HEK293 (cell line): Measurements from ENCODE around the gene CRTC2.
A peak's percentile ranks its signal among the peaks of the same experiment; 100 is the strongest.

Source experiments
- GLIS2 ChIP-seq: fragments of 450-650 bp; formaldehyde crosslinking; IDR thresholded peaks from 2 replicates; pipeline ENCODE4 v1.5.1; 2016; ENCODE audit warnings: missing biosample characterization, missing genetic modification characterization
- IKZF3 ChIP-seq: fragments of 450-650 bp; IDR thresholded peaks from 2 replicates; pipeline ENCODE4 v1.5.0; 2018; ENCODE audit warnings: missing biosample characterization, mild to moderate bottlenecking, missing genetic modification characterization, moderate library complexity
- SALL2 ChIP-seq: fragments of 450-650 bp; formaldehyde crosslinking; IDR thresholded peaks from 2 replicates; pipeline ENCODE4 v1.5.0; 2017; ENCODE audit warnings: missing biosample characterization, mild to moderate bottlenecking, missing genetic modification characterization, borderline replicate concordance
- SP7 ChIP-seq: fragments of 450-650 bp; formaldehyde crosslinking; IDR thresholded peaks from 2 replicates; pipeline ENCODE4 v1.5.1; 2016; ENCODE audit warnings: missing biosample characterization, missing genetic modification characterization
- YY2 ChIP-seq: fragments of 450-650 bp; formaldehyde crosslinking; IDR thresholded peaks from 2 replicates; pipeline ENCODE4 v1.5.1; 2016; ENCODE audit warnings: missing biosample characterization, missing genetic modification characterization
- ZBTB17 ChIP-seq: fragments of 450-650 bp; formaldehyde crosslinking; IDR thresholded peaks from 2 replicates; pipeline ENCODE4 v1.5.1; 2016; ENCODE audit warnings: missing biosample characterization, missing genetic modification characterization
- ZBTB20 ChIP-seq: fragments of 450-650 bp; formaldehyde crosslinking; IDR thresholded peaks from 2 replicates; pipeline ENCODE4 v1.5.1; 2016; ENCODE audit warnings: missing biosample characterization, missing genetic modification characterization
- ZBTB7A ChIP-seq: fragments of 450-650 bp; formaldehyde crosslinking; IDR thresholded peaks from 2 replicates; pipeline ENCODE4 v1.5.1; 2016; ENCODE audit warnings: low read depth, missing biosample characterization, missing genetic modification characterization
- ZFP37 ChIP-seq: fragments of 450-650 bp; formaldehyde crosslinking; IDR thresholded peaks from 2 replicates; pipeline ENCODE4 v1.5.1; 2016; ENCODE audit warnings: missing biosample characterization, missing genetic modification characterization
- ZNF114 ChIP-seq: fragments of 450-650 bp; formaldehyde crosslinking; IDR thresholded peaks from 2 replicates; pipeline ENCODE4 v1.5.0; 2017; ENCODE audit warnings: missing biosample characterization, missing genetic modification characterization
- ZNF121 ChIP-seq: fragments of 450-650 bp; formaldehyde crosslinking; IDR thresholded peaks from 2 replicates; pipeline ENCODE4 v1.5.1; 2016; ENCODE audit warnings: missing biosample characterization, missing genetic modification characterization
- ZNF140 ChIP-seq: fragments of 450-650 bp; formaldehyde crosslinking; IDR thresholded peaks from 2 replicates; pipeline ENCODE4 v1.5.1; 2016; ENCODE audit warnings: missing biosample characterization, missing genetic modification characterization
- ZNF24 ChIP-seq: fragments of 450-650 bp; formaldehyde crosslinking; IDR thresholded peaks from 2 replicates; pipeline ENCODE4 v1.5.1; 2016; ENCODE audit warnings: missing biosample characterization, missing genetic modification characterization
- ZNF248 ChIP-seq: fragments of 450-650 bp; formaldehyde crosslinking; IDR thresholded peaks from 2 replicates; pipeline ENCODE4 v1.5.1; 2017; ENCODE audit warnings: missing biosample characterization, missing genetic modification characterization
- ZNF311 ChIP-seq: fragments of 450-650 bp; formaldehyde crosslinking; IDR thresholded peaks from 2 replicates; pipeline ENCODE4 v1.5.1; 2017; ENCODE audit warnings: missing biosample characterization, missing genetic modification characterization, borderline replicate concordance
- ZNF37A ChIP-seq: fragments of 450-650 bp; IDR thresholded peaks from 2 replicates; pipeline ENCODE4 v1.5.1; 2018; ENCODE audit warnings: missing biosample characterization, missing genetic modification characterization
- ZNF423 ChIP-seq: fragments of 450-650 bp; formaldehyde crosslinking; IDR thresholded peaks from 2 replicates; pipeline ENCODE4 v1.5.1; 2016; ENCODE audit warnings: missing biosample characterization, missing genetic modification characterization
- ZNF529 ChIP-seq: fragments of 450-650 bp; formaldehyde crosslinking; IDR thresholded peaks from 2 replicates; pipeline ENCODE4 v1.5.1; 2017; ENCODE audit warnings: missing genetic modification characterization, missing biosample characterization; ENCODE audit not compliant: insufficient replicate concordance
- ZNF530 ChIP-seq: fragments of 450-650 bp; formaldehyde crosslinking; IDR thresholded peaks from 2 replicates; pipeline ENCODE4 v1.5.1; 2016; ENCODE audit warnings: low read depth, missing biosample characterization, missing genetic modification characterization
- ZNF558 ChIP-seq: fragments of 450-650 bp; formaldehyde crosslinking; IDR thresholded peaks from 2 replicates; pipeline ENCODE4 v1.5.1; 2016; ENCODE audit warnings: missing biosample characterization, missing genetic modification characterization
- ZNF76 ChIP-seq: fragments of 450-650 bp; formaldehyde crosslinking; IDR thresholded peaks from 2 replicates; pipeline ENCODE4; 2016; ENCODE audit warnings: low read depth, missing biosample characterization, missing genetic modification characterization, borderline replicate concordance
- ZNF830 ChIP-seq: fragments of 450-650 bp; IDR thresholded peaks from 2 replicates; pipeline ENCODE4 v1.5.0; 2018; ENCODE audit warnings: missing biosample characterization, missing genetic modification characterization, low read depth, mild to moderate bottlenecking, moderate library complexity
- ZXDB ChIP-seq: fragments of 450-650 bp; formaldehyde crosslinking; IDR thresholded peaks from 2 replicates; pipeline ENCODE4 v1.5.1; 2016; ENCODE audit warnings: missing biosample characterization, missing genetic modification characterization
- TF ChIP-seq, protein P1 (sequence below): fragments of 450-650 bp; formaldehyde crosslinking; conservative IDR thresholded peaks from 2 replicates; pipeline ENCODE4 v1.5.1; 2016; ENCODE audit warnings: low read depth, missing biosample characterization, missing genetic modification characterization
- TF ChIP-seq, protein P2 (sequence below): fragments of 450-650 bp; formaldehyde crosslinking; IDR thresholded peaks from 2 replicates; pipeline ENCODE4 v1.5.1; 2017; ENCODE audit warnings: missing biosample characterization, missing genetic modification characterization
- TF ChIP-seq, protein P3 (sequence below): fragments of 450-650 bp; formaldehyde crosslinking; IDR thresholded peaks from 2 replicates; pipeline ENCODE4 v1.5.1; 2016; ENCODE audit warnings: missing biosample characterization, missing genetic modification characterization
- TF ChIP-seq, protein P4 (sequence below): fragments of 450-650 bp; formaldehyde crosslinking; IDR thresholded peaks from 2 replicates; pipeline ENCODE4 v1.5.1; 2016; ENCODE audit warnings: missing biosample characterization, missing genetic modification characterization
- TF ChIP-seq, protein P5 (sequence below): fragments of 450-650 bp; formaldehyde crosslinking; IDR thresholded peaks from 2 replicates; pipeline ENCODE4 v1.5.1; 2016; ENCODE audit warnings: missing biosample characterization, missing genetic modification characterization

The CRTC2 gene

DNA sequence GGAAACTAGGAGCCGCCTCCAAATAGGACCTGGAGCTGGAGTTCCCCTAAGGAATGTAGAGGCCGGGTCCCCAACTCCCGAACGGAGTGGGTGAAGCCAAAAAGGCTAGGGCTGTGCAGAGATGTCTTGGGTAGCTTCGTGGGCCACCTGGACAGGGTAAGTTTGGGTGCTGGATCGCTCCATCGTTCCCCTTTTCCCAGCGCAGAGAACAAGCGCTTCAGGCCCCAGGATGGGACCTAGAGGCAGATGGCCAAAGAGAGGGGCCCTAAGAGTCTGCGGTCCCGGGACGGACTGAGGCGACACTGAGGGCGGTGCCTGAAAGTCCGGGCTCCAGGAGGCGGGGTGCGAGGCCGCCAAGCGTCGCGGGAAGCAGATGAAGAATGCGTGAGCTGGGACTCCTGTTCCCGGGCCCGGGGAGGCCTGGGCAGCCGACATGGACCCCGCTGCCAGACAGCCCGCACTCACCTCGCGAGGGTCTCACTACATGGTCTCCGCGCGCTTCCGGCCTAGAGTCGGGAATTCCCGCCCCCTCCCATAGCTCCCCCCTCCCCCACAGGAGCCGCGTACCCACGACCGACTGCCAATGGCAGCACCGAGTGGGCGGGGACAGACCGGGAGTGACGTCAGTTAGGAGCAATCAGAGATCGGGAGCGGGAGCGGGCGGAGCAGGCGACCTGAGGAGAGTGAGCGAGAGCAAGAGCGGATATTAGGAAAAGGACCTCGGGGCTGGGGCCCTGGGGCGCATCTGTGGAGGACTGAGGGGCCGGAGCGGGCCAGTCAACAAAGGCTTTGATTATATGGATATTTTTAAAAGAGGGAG is 4.8 kb upstream of the CRTC2 start, which contains the start of gene SLC39A1 (continued):
- TF ChIP-seq, protein P1, sequence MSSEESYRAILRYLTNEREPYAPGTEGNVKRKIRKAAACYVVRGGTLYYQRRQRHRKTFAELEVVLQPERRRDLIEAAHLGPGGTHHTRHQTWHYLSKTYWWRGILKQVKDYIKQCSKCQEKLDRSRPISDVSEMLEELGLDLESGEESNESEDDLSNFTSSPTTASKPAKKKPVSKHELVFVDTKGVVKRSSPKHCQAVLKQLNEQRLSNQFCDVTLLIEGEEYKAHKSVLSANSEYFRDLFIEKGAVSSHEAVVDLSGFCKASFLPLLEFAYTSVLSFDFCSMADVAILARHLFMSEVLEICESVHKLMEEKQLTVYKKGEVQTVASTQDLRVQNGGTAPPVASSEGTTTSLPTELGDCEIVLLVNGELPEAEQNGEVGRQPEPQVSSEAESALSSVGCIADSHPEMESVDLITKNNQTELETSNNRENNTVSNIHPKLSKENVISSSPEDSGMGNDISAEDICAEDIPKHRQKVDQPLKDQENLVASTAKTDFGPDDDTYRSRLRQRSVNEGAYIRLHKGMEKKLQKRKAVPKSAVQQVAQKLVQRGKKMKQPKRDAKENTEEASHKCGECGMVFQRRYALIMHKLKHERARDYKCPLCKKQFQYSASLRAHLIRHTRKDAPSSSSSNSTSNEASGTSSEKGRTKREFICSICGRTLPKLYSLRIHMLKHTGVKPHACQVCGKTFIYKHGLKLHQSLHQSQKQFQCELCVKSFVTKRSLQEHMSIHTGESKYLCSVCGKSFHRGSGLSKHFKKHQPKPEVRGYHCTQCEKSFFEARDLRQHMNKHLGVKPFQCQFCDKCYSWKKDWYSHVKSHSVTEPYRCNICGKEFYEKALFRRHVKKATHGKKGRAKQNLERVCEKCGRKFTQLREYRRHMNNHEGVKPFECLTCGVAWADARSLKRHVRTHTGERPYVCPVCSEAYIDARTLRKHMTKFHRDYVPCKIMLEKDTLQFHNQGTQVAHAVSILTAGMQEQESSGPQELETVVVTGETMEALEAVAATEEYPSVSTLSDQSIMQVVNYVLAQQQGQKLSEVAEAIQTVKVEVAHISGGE = peak; percentile 76
- TF ChIP-seq GLIS2 = peak; percentile 80
- no peak for TF ChIP-seq ZNF530
- no peak for TF ChIP-seq SALL2
- no peak for TF ChIP-seq ZNF529
- TF ChIP-seq ZNF248 (tag by site-specific recombination) = no peak
- no peak for TF ChIP-seq YY2 (tag by site-specific recombination)
- TF ChIP-seq ZNF114 (tag by site-specific recombination) = no peak
- TF ChIP-seq, protein P2, sequence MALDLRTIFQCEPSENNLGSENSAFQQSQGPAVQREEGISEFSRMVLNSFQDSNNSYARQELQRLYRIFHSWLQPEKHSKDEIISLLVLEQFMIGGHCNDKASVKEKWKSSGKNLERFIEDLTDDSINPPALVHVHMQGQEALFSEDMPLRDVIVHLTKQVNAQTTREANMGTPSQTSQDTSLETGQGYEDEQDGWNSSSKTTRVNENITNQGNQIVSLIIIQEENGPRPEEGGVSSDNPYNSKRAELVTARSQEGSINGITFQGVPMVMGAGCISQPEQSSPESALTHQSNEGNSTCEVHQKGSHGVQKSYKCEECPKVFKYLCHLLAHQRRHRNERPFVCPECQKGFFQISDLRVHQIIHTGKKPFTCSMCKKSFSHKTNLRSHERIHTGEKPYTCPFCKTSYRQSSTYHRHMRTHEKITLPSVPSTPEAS = peak; percentile 14; the same call in 1 of the 2 replicates
- no peak; the same call in 1 of the 2 replicates for TF ChIP-seq ZBTB7A (tag by site-specific recombination)
- TF ChIP-seq IKZF3 (tag by site-specific recombination) = peak; percentile 78
- TF ChIP-seq ZBTB20 (tag by site-specific recombination) = peak; percentile 96
- TF ChIP-seq, protein P3, sequence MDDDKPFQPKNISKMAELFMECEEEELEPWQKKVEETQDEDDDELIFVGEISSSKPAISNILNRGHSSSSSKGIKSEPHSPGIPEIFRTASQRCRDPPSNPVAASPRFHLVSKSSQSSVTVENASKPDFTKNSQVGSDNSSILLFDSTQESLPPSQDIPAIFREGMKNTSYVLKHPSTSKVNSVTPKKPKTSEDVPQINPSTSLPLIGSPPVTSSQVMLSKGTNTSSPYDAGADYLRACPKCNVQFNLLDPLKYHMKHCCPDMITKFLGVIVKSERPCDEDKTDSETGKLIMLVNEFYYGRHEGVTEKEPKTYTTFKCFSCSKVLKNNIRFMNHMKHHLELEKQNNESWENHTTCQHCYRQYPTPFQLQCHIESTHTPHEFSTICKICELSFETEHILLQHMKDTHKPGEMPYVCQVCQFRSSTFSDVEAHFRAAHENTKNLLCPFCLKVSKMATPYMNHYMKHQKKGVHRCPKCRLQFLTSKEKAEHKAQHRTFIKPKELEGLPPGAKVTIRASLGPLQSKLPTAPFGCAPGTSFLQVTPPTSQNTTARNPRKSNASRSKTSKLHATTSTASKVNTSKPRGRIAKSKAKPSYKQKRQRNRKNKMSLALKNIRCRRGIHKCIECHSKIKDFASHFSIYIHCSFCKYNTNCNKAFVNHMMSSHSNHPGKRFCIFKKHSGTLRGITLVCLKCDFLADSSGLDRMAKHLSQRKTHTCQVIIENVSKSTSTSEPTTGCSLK = no peak
- TF ChIP-seq ZNF76 = peak; percentile 33; the same call in 1 of the 2 replicates
- TF ChIP-seq, protein P4, sequence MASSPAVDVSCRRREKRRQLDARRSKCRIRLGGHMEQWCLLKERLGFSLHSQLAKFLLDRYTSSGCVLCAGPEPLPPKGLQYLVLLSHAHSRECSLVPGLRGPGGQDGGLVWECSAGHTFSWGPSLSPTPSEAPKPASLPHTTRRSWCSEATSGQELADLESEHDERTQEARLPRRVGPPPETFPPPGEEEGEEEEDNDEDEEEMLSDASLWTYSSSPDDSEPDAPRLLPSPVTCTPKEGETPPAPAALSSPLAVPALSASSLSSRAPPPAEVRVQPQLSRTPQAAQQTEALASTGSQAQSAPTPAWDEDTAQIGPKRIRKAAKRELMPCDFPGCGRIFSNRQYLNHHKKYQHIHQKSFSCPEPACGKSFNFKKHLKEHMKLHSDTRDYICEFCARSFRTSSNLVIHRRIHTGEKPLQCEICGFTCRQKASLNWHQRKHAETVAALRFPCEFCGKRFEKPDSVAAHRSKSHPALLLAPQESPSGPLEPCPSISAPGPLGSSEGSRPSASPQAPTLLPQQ (tag by site-specific recombination) = peak; percentile 30; the same call in 1 of the 2 replicates
- TF ChIP-seq ZBTB17 = peak; percentile 86
- peak; percentile 80 for TF ChIP-seq ZXDB (tag by site-specific recombination)
- TF ChIP-seq ZNF37A (tag by site-specific recombination) = no peak
- TF ChIP-seq SP7 (tag by site-specific recombination) = peak; percentile 31; the same call in 1 of the 2 replicates
- 0 out of 2 replicates have a peak, but pooled peaks have one; percentile 34 for TF ChIP-seq ZFP37
- no peak for TF ChIP-seq ZNF140
- TF ChIP-seq ZNF423 = no peak
- TF ChIP-seq, protein P5, sequence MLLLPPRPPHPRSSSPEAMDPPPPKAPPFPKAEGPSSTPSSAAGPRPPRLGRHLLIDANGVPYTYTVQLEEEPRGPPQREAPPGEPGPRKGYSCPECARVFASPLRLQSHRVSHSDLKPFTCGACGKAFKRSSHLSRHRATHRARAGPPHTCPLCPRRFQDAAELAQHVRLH = no peak
- no peak for TF ChIP-seq ZNF830 (tag by site-specific recombination)
- TF ChIP-seq ZNF311 = no peak
- TF ChIP-seq ZNF558 (tag by site-specific recombination) = no peak
- TF ChIP-seq ZNF121 (tag by site-specific recombination) = peak; percentile 99
- TF ChIP-seq ZNF24 = no peak
